Esophagus muscularis mucosa (tissue), 4 donors: ENCODE results near the gene PIP5KL1.

ENCODE experiments used
- CTCF ChIP-seq, 3 experiments: fragments of 200-600 bp in 2 of 3; fragments of 450-650 bp in 1 of 3; sonication (generic) in 2 of 3; IDR thresholded peaks; one replicate each; pipeline ENCODE4 v1.5.1; 2017 to 2019; ENCODE audit warnings: antibody characterized with exemption in 3 of 3, mild to moderate bottlenecking in 2 of 3, moderate library complexity in 1 of 3
- EP300 ChIP-seq: sonication (generic); formaldehyde crosslinking; IDR thresholded peaks from one replicate; pipeline ENCODE4 v1.6.1; 2017; ENCODE audit warnings: antibody characterized with exemption
- POLR2AphosphoS5 ChIP-seq, 2 donors: sonication (generic); formaldehyde crosslinking; IDR thresholded peaks; one replicate each; pipeline ENCODE4 v1.6.1; 2017; ENCODE audit warnings: antibody characterized with exemption in 2 of 2

- no peak for TF ChIP-seq EP300
- TF ChIP-seq CTCF (IDR thresholded peaks at IDR 0.05), result peak in 1 of 3 experiments; percentile 5
- TF ChIP-seq POLR2AphosphoS5 (IDR thresholded peaks at IDR 0.05), result no peak
Measured at GRCh38 chr9:127973169-127974000, 42.8 kb upstream of the PIP5KL1 start.
